K562 (cell line): ENCODE results near the gene SLC6A7. TPM values are rescaled to one million over a fixed set of nuclear protein-coding genes. Genes with fewer than 3 reads are reported as not detected.

Experiments used
- ATAC-seq: fragments of 200-7000 bp; cut with Tn5 transposase; 3 replicates; pipeline ENCODE4 v1.9.1; 2020; ENCODE audit warnings: moderate library complexity
- BruUV-seq: library from RNA; stranded (reverse); fragments of 400-500 nt; replicated peaks from 2 replicates; lab custom pipeline; 2021; lab: Mats Ljungman, UMichigan
- CTCF ChIA-PET: fragments of 300-600 bp; formaldehyde crosslinking; extraction: SDS; loops from one replicate; lab custom pipeline; 2021; ENCODE audit warnings: low intra/inter-chr PET ratio; lab: Yijun Ruan, JAX
- POLR2A ChIA-PET: fragments of 300-600, 350-650 bp; sonication (Branson Sonifier 250); formaldehyde crosslinking; extraction: SDS; loops from one replicate; lab custom pipeline; 2021; ENCODE audit warnings: antibody characterized with exemption, inconsistent platforms; lab: Yijun Ruan, JAX
- DNase-seq, 4 experiments: peaks; one replicate each; pipeline versions ENCODE4 v3.0.0 to v3.0.0-alpha.2; 2011 to 2018; ENCODE audit warnings: low spot score in 3 of 4, mixed read lengths in 3 of 4; ENCODE audit errors: extremely low read depth in 1 of 4
- FAIRE-seq: peaks from 2 replicates; lab custom pipeline; 2011; peaks lifted over from hg19 to GRCh38; lab: Jason Lieb, UNC
- H2AFZ ChIP-seq: 2 replicates; pipeline ENCODE4 v1.6.0; 2011; ENCODE audit warnings: low read depth, low read length, control low read depth, inconsistent platforms
- H3K27ac ChIP-seq: fragments of 200-600 bp; 3 replicates; pipeline ENCODE4 v1.8.0; 2011; ENCODE audit warnings: low read depth, mild to moderate bottlenecking, control low read depth, inconsistent platforms, low read length, moderate library complexity, mixed read lengths; ENCODE audit errors: extremely low read depth
- H3K27me3 ChIP-seq, 2 experiments: fragments of 300-600 bp in 1 of 2; 2 replicates in 1 of 2; 3 replicates in 1 of 2; pipeline versions ENCODE4 v1.6.0 to v1.8.0; 2011; ENCODE audit warnings: inconsistent platforms in 2 of 2, low read length in 2 of 2, mild to moderate bottlenecking in 1 of 2, mixed read lengths in 1 of 2, moderate library complexity in 1 of 2; ENCODE audit not compliant: control insufficient read depth in 2 of 2, insufficient read depth in 2 of 2
- H3K36me3 ChIP-seq: fragments of 300-600 bp; 3 replicates; pipeline ENCODE4 v1.8.0; 2011; ENCODE audit warnings: mild to moderate bottlenecking, low read length, inconsistent platforms; ENCODE audit not compliant: control insufficient read depth, insufficient read depth
- H3K4me1 ChIP-seq, 2 experiments: fragments of 200-600 bp in 1 of 2; replicated peaks in 1 of 2; 2 replicates in 1 of 2; 3 replicates in 1 of 2; pipeline versions ENCODE4 v1.5.1 to v1.8.0; 2011; ENCODE audit warnings: inconsistent platforms in 2 of 2, low read length in 2 of 2, mild to moderate bottlenecking in 1 of 2, mixed read lengths in 1 of 2, moderate library complexity in 1 of 2; ENCODE audit not compliant: control insufficient read depth in 2 of 2, insufficient read depth in 2 of 2
- H3K4me2 ChIP-seq: 2 replicates; pipeline ENCODE4 v1.6.1; 2011; ENCODE audit warnings: low read length, control low read depth, inconsistent platforms, mixed read lengths; ENCODE audit not compliant: insufficient read depth
- H3K4me3 ChIP-seq: fragments of 200-600 bp; sonication (generic), shearing (Covaris generic); 2 replicates; pipeline ENCODE4 v1.5.1; 2016; ENCODE audit warnings: control low read depth, inconsistent platforms
- H3K79me2 ChIP-seq: fragments of 200-600 bp; 3 replicates; pipeline ENCODE4 v1.8.0; 2011; ENCODE audit warnings: low read length, inconsistent platforms; ENCODE audit not compliant: control insufficient read depth, insufficient read depth
- H3K9ac ChIP-seq, 2 experiments: 2 replicates each; pipeline versions ENCODE4 v1.6.0 to v1.6.1; 2011; ENCODE audit warnings: low read depth in 2 of 2, low read length in 2 of 2, control low read depth in 1 of 2, inconsistent platforms in 1 of 2, mild to moderate bottlenecking in 1 of 2, mixed read lengths in 1 of 2; ENCODE audit not compliant: insufficient read depth in 1 of 2
- H3K9me1 ChIP-seq: one replicate; pipeline ENCODE4 v1.6.0; 2011; ENCODE audit warnings: inconsistent platforms, mild to moderate bottlenecking, low read length, moderate library complexity; ENCODE audit not compliant: control insufficient read depth, insufficient read depth
- H3K9me3 ChIP-seq: replicated peaks from 2 replicates; pipeline ENCODE4 v1.5.1; 2011; ENCODE audit warnings: low read depth, low read length, inconsistent platforms; ENCODE audit not compliant: control insufficient read depth, insufficient read depth
- H4K20me1 ChIP-seq: replicated peaks from 2 replicates; pipeline ENCODE4 v1.6.1; 2011; ENCODE audit warnings: low read length, inconsistent platforms, mixed read lengths; ENCODE audit not compliant: control insufficient read depth, insufficient read depth
- MTA3 ChIP-seq: fragments of 450-650 bp; formaldehyde crosslinking; IDR thresholded peaks from 2 replicates; pipeline ENCODE4 v1.6.1; 2017; ENCODE audit warnings: mild to moderate bottlenecking, borderline replicate concordance
- ZFP36 ChIP-seq: fragments of 150-350 bp; IDR thresholded peaks from 2 replicates; pipeline ENCODE4 v1.6.1; 2018; ENCODE audit warnings: low read length, low read depth; ENCODE audit not compliant: partially characterized antibody
- WGBS: fragments of 100-300 bp; shearing (Covaris generic); methylation state at CpG from one replicate; pipeline ENCODE4 v1.1.6; 2016; ENCODE audit warnings: low coverage, mixed read lengths; ENCODE audit not compliant: insufficient coverage; ENCODE audit errors: missing lambda C conversion rate; 5-methylcytosine and 5-hydroxymethylcytosine counted together
- in situ Hi-C: fragments of 300-500 bp; cut with MboI; formaldehyde crosslinking; loops from 4 replicates; pipeline ENCODE4 v1.15.0; 2018; ENCODE audit warnings: inconsistent platforms, mixed read lengths
- intact Hi-C: fragments of 100-400 bp; cut with micrococcal nuclease; formaldehyde crosslinking; loops from 2 replicates; pipeline ENCODE4 v1.14.2; 2022
- polyA plus RNA-seq, 8 experiments: library from polyadenylated mRNA; depleted of rRNA in 4 of 8; stranded (reverse) in 5 of 8; unstranded in 3 of 8; fragments of >200 nt; fragmentation: Nextera tagmentation in 2 of 8; fragmentation: Illumina TruSeq in 1 of 8; extraction: Ambion mirVana in 2 of 8; extraction: Trizol in 1 of 8; gene quantifications; 2 replicates each; pipeline versions ENCODE4 v1.2.1 to v1.2.3, GENCODE V29; 2011 to 2014; ENCODE audit warnings: inconsistent platforms in 1 of 8, missing spikeins in 1 of 8
- total RNA-seq, 7 experiments: library from RNA; depleted of rRNA in 6 of 7; stranded (reverse); fragments of >200 nt in 6 of 7; fragmentation: Illumina TruSeq in 2 of 7; extraction: Trizol in 2 of 7; gene quantifications; 2 replicates each; pipeline versions ENCODE4 v1.2.1 to v1.2.3, GENCODE V29; 2011 to 2021; ENCODE audit warnings: low replicate concordance in 1 of 7
- TF ChIP-seq, protein P1 (sequence below), 2 experiments: fragments of 450-650 bp in 1 of 2; sonication (generic) in 1 of 2; formaldehyde crosslinking in 1 of 2; IDR thresholded peaks in 1 of 2; conservative IDR thresholded peaks in 1 of 2; 2 replicates each; pipeline versions ENCODE4 v1.6.1 to v1.8.1; 2016 to 2023; ENCODE audit warnings: mild to moderate bottlenecking in 2 of 2, moderate library complexity in 2 of 2, inconsistent platforms in 1 of 2, missing genetic modification reagents in 1 of 2
- TF ChIP-seq, protein P2 (sequence below), 2 experiments: fragments of 450-650 bp in 1 of 2; sonication (generic) in 1 of 2; formaldehyde crosslinking; conservative IDR thresholded peaks; 2 replicates each; pipeline versions ENCODE4 v1.4.0 to v1.8.1; 2020 to 2022; ENCODE audit warnings: mild to moderate bottlenecking in 1 of 2, missing genetic modification reagents in 1 of 2

Gene SLC6A7
- total and polyA plus RNA-seq, 9 of the 15 experiments (the other 6 are each of a cell fraction or from before 2014, with no cell fraction given): not detected

DNA sequence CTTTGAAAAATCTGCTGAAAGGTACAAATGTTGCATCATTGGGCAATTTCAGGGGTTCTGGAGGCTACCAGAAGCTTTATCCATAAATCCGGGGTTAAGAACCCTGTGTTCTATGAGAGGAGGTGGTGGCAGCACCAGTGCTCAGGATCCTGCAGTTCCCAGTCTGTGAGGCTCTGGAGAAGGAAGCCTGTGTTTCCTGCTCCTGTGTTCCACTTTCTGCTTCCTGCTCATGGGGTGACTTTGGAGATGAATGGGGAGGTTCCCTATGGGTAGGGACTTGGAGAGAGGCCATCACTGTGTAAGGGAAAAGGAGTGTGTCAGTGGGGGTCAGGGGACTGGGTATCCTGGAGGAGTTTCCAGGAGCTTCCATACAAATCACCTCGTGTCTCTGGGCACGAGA, 21.0 kb upstream of the SLC6A7 start:
- CTCF ChIA-PET: interaction anchor here (0.6 kb wide), 1 partner anchor 15 kb away, joined by 3 read pairs; no protein-coding TSS in a partner anchor
- DNase-seq: no peak
- H3K36me3 ChIP-seq: no peaks in the 10 kb centered on the region
- peaks cover 21 to 49% of the 10 kb centered on the region in 2 experiments; a peak in 4 of 5 replicates for H3K27me3 ChIP-seq
- ATAC-seq: no peak
- no peak overlapping the region for H3K4me3 ChIP-seq
- no peak for FAIRE-seq
- intact Hi-C loops (no loop called here), in situ Hi-C loops (no loop called here)
- no peaks in the 10 kb centered on the region for H3K79me2 ChIP-seq
- no peak overlapping the region for H2AFZ ChIP-seq
- no peak for TF ChIP-seq MTA3
- TF ChIP-seq, protein P1, sequence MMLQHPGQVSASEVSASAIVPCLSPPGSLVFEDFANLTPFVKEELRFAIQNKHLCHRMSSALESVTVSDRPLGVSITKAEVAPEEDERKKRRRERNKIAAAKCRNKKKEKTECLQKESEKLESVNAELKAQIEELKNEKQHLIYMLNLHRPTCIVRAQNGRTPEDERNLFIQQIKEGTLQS (IDR thresholded peaks at IDR 0.05): peak; percentile 14; the same call in 1 of the 2 replicates
- TF ChIP-seq, protein P1 (CRISPR knock-in tag; conservative IDR thresholded peaks at IDR 0.05): no peak
- 0% methylated on average over 3 of the region's 3 CpGs for WGBS
- H3K9me3 ChIP-seq: no peaks in the 10 kb centered on the region
- H4K20me1 ChIP-seq: no peaks in the 10 kb centered on the region
- POLR2A ChIA-PET: interaction anchor here (1.1 kb wide), 1 partner anchor 11 kb away, joined by 3 read pairs; no protein-coding TSS in a partner anchor
- no peak overlapping the region for H3K9ac ChIP-seq
- H3K4me1 ChIP-seq: no peaks in the 10 kb centered on the region
- no peak overlapping the region for H3K27ac ChIP-seq
- H3K9me1 ChIP-seq: no peaks in the 10 kb centered on the region
- H3K4me2 ChIP-seq: no peak overlapping the region
- no TSS peak for BruUV-seq

DNA sequence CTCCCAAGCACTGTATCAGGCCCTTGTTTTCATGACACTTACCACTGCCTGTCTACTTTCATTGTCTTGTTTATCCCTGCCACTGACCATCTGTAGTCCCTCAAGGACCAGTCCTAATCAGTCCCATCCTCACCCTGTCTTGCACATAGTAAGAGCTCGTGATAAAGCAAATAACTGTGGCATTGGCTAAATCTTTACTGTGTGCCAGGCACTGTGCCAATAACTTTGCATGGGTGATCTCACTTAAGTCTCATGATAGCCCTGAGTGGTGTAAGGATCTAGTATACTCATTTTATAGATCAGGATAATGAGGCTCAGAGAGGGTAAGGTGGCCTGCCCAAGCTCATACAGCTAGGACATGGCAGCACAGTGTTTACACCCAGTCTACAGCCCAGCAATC, 17.7 kb upstream of the SLC6A7 start:
- no peak overlapping the region for H3K4me2 ChIP-seq
- H3K4me1 ChIP-seq: peaks cover 0 to 2% of the 10 kb centered on the region in 2 experiments; a peak in 2 of 5 replicates
- no peaks in the 10 kb centered on the region for H3K36me3 ChIP-seq
- no peak for ATAC-seq
- peak; percentile 82 for TF ChIP-seq ZFP36
- TF ChIP-seq, protein P2, sequence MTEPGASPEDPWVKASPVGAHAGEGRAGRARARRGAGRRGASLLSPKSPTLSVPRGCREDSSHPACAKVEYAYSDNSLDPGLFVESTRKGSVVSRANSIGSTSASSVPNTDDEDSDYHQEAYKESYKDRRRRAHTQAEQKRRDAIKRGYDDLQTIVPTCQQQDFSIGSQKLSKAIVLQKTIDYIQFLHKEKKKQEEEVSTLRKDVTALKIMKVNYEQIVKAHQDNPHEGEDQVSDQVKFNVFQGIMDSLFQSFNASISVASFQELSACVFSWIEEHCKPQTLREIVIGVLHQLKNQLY (CRISPR knock-in tag; conservative IDR thresholded peaks at IDR 0.05): no peak
- FAIRE-seq: no peak
- H3K79me2 ChIP-seq: no peaks in the 10 kb centered on the region
- no peak overlapping the region for H2AFZ ChIP-seq
- in situ Hi-C loops: no loop called here
- H4K20me1 ChIP-seq: peaks cover 3% of the 10 kb centered on the region; the same call in 1 of the 2 replicates
- H3K9ac ChIP-seq: no peak overlapping the region
- BruUV-seq: no TSS peak
- 0% methylated on average over 1 of the region's 1 CpG for WGBS
- no peak for DNase-seq
- H3K9me1 ChIP-seq: no peaks in the 10 kb centered on the region
- no peaks in the 10 kb centered on the region for H3K9me3 ChIP-seq
- H3K27ac ChIP-seq: no peak overlapping the region
- intact Hi-C loops: no loop called here
- CTCF ChIA-PET: no interaction called here
- peaks cover 26 to 66% of the 10 kb centered on the region in 2 experiments for H3K27me3 ChIP-seq
- POLR2A ChIA-PET: interaction anchor here (0.5 to 1.0 kb wide), 4 partner anchors 11 to 222 kb away, joined by 3 to 4 read pairs (median 3); no protein-coding TSS in a partner anchor
- H3K4me3 ChIP-seq: no peak overlapping the region
